D721Med (cell line): ENCODE data around the gene LTB.

Experiments
- DNase-seq: peaks from one replicate; pipeline ENCODE4 v3.0.0; 2011; ENCODE audit warnings: low spot score; ENCODE audit not compliant: insufficient read length
- FAIRE-seq: peaks from 2 replicates; lab custom pipeline; 2011; peaks lifted over from hg19 to GRCh38; lab: Jason Lieb, UNC
- TF ChIP-seq, protein P1 (sequence below): IDR thresholded peaks from 2 replicates; pipeline ENCODE4 v1.5.1; 2012; ENCODE audit warnings: mild to moderate bottlenecking, control low read depth; ENCODE audit not compliant: insufficient read depth; ENCODE audit errors: missing control alignments

LTB gene

DNA sequence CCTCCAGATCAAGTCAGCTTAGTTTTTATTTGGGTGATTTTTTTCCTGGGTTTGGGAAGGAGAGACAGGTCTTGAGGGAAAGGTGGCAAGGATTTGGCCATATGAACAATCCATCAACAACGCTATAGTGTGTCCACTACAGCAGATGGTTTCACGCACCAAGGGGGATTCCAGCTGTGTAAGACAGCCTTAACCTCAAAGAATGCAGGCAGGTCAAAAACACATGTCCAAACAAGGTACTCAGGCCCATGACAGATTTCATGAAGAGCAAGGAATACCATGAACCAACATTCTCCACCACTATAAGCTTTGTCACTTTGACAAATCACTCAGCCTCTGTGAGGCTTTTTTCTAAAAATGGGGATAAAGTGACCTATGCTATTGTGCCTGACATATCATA is 34.8 kb upstream of the LTB start:
- DNase-seq: no peak
- TF ChIP-seq, protein P1, sequence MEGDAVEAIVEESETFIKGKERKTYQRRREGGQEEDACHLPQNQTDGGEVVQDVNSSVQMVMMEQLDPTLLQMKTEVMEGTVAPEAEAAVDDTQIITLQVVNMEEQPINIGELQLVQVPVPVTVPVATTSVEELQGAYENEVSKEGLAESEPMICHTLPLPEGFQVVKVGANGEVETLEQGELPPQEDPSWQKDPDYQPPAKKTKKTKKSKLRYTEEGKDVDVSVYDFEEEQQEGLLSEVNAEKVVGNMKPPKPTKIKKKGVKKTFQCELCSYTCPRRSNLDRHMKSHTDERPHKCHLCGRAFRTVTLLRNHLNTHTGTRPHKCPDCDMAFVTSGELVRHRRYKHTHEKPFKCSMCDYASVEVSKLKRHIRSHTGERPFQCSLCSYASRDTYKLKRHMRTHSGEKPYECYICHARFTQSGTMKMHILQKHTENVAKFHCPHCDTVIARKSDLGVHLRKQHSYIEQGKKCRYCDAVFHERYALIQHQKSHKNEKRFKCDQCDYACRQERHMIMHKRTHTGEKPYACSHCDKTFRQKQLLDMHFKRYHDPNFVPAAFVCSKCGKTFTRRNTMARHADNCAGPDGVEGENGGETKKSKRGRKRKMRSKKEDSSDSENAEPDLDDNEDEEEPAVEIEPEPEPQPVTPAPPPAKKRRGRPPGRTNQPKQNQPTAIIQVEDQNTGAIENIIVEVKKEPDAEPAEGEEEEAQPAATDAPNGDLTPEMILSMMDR: no peak
- no peak for FAIRE-seq

DNA sequence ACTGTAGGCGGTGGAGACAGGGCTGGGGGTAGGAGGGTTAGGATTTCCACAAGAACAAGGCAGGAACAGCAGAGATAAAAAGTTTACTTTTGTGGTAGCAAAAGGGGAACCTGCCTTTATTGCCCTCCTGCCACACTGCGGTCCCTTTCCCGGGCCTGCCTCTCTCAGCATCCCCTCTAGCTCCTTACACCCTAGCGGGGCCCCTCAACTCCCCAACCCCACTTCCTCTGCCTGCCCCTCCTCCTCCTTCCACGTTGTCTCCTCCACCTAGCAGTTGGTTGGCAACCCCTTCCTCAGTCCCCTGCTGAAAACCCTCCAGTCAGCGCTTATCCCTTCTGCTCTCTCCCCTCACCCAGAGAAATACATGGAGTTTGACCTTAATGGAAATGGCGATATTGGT is 33.5 kb upstream of the LTB start:
- DNase-seq (no peak), FAIRE-seq (no peak)
- TF ChIP-seq, protein P1: no peak

GRCh38 chr6:31614684-31615578 is 32.7 kb upstream of the LTB start, which contains the start of gene AIF1:
AIF1 (plus strand) TSS chr6:31615234; CDS start chr6:31615330, 96 bp downstream.
- TF ChIP-seq, protein P1: no peak
- DNase-seq (no peak), FAIRE-seq (no peak)

- no peak for FAIRE-seq
- TF ChIP-seq, protein P1: no peak
- no peak for DNase-seq
Measured at GRCh38 chr6:31614075-31614619, 31.9 kb upstream of the LTB start.

- TF ChIP-seq, protein P1: no peak
- FAIRE-seq (no peak), DNase-seq (no peak)
Measured at GRCh38 chr6:31610968-31611367, 28.7 kb upstream of the LTB start.

DNA sequence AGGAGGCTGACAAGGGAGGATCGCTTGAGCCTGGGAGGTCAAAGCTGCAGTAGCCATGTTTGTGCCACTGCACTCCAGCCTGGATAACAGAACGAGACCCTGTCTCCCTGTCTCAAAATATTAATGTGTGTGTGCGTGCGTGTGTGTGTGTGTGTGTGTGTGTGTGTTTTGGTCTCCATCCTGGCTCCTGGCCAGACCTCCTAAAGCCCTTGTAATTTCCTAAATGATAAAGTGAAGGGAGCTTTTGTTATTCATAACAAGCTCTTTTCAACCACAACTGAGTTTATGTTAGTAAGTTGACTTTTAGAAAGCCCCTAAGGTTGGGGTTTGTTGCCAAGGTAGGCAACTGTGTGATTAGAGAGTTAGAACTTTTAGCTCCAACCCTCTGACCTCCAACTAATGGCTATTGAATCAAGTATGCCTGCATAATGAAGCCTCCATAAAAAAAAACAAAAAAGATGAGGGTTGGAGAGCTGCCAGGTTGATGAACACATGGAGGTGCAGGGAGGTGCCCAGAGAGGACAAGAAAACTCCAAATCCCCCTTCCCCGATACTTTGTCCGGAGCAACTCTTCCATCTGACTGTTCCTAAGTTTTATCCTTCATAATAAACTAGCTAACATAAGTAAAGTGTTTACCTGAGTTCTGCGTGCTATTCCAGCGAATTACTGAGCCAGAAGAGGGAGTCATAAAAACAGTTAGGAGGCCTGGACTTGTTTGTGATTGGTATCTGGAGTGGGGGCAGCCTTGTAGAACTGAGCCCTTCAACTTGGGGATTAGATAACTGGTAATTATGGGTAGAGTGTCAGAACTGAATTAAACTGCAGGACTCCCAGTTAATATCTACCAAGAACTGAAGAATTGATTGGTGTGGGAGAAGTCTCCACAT is 27.5 kb upstream of the LTB start:
- no peak for DNase-seq
- TF ChIP-seq, protein P1: no peak
- no peak for FAIRE-seq
